HG03175 (cell line): ENCODE results near the gene CRADD.

Experiments
- ATAC-seq: cut with Tn5 transposase; IDR thresholded peaks from one replicate; pipeline ENCODE4 v1.9.1; 2021; ENCODE audit warnings: mild to moderate bottlenecking, moderate library complexity; ENCODE audit not compliant: unreplicated experiment

CRADD gene

GRCh38 chr12:93892423-93893268 lies 215.5 kb downstream of the CRADD start:
- ATAC-seq = no peak

GRCh38 chr12:93894391-93895088 lies 217.4 kb downstream of the CRADD start:
- no peak for ATAC-seq

DNA sequence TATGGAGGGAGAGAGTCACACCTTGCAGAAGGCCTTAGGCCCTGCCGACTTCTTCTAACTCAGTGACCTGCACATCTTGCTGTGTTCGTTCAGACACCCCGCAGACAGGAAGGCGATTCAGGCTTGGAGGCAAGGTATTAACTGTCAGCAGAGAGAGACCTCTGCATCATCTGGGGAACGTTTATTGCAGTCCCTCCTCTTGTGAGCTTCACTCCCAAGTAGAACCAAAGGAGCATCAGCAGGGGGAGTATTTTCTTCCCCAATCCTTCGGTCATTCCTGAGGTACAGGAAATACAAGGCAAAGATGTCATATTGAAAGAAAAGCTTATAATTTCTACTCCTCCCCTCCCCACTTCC lies 217.9 kb downstream of the CRADD start:
- ATAC-seq = no peak

DNA sequence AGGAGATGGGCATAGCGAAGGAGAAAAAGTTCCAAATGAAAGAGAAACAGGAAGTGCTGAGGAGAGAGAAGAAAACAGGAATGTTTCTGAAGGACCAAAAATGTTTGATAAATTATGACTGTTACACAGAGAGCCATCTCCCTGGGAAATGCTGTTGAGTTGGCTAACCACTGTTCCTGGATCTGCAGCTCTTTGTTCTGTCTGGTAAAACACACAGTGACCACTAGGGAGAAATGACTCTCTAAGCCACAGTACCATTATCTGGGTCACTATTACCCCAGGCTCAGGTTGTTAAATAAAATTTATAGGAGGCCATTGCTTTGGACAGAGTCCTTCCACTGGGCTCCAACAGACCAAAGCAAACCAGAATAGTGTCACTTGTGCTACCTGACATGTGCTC lies 219.3 kb downstream of the CRADD start:
- ATAC-seq = no peak

DNA sequence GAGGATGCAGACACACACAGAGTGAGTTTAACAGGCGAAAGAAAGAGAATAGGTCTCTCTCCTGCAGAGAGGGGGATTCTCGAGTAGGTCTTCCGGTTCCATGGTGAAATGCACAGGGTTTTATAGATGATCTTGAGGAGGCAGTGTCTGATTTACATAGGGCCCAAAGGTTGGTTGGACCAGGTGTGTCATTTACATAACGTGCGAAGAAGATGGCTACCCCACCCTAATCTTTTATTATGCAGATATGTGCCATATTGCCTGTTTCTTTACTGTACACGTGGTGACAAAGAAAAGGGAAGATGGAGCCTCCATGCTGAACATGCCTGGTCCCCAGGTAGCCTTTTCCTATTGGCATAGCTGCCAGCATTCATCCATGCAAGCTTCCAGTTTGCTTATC lies 219.8 kb downstream of the CRADD start:
- ATAC-seq = no peak

GRCh38 chr12:93901739-93902138 lies 224.6 kb downstream of the CRADD start:
- ATAC-seq = no peak

DNA sequence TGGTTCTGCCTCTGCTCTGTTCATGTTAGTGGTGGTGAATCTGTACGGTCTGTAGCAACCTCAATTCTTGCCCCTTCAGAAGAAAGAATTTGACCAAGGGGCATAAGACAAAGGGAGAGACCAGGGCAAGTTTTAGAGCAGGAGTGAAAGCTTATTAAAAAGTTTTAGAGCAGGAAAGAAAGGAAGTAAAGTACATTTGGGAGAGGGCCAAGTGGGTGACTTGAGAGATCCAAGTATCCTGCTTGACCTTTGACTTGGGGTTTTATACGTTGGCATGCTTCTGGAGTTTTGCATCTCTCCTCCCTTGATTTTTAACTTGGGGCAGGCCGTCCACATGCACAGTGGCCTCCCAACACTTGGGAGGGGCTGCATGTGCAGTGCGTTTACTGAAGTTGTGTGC lies 225.0 kb downstream of the CRADD start:
- ATAC-seq = no peak

- no peak for ATAC-seq
These were observed 225.8 kb downstream of the CRADD start for GRCh38 chr12:93902736-93903562.

- ATAC-seq = no peak
These were observed 226.9 kb downstream of the CRADD start for GRCh38 chr12:93904124-93904523.

GRCh38 chr12:93908264-93908663 lies 231.1 kb downstream of the CRADD start:
- ATAC-seq = no peak

DNA sequence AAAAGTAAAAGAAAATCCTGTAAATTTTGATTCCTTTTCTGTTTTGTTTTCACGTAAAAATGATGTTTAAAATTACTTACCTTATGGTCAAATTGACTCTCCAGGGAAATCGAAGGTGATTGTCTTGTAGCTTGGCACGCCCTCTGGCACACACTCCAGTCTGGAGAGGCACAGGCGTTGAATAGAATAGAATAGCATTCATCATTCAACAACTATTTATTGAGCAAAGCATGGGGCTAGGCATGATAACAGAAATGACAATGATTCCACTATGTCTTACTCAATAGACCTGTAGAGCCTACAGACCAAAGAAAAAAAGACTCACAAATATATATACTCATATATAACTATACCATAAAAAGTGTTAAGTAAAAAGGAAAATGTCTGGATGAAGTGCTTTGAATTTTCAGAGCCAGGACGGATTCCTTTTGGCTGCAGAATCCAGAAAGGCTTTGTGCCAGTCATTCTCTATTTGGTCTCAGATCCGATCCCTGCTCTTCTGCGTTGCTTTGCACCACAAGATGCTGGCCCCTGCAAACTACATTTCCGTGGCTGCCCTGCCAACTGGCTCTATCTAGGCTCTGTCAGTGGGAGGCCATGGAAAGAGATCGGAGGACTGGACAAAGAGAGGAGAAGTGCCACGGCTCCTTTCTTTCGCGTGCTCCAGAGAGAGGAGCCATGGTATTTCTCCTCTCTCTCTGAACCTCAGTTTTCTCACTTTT lies 231.8 kb downstream of the CRADD start:
- ATAC-seq = no peak

DNA sequence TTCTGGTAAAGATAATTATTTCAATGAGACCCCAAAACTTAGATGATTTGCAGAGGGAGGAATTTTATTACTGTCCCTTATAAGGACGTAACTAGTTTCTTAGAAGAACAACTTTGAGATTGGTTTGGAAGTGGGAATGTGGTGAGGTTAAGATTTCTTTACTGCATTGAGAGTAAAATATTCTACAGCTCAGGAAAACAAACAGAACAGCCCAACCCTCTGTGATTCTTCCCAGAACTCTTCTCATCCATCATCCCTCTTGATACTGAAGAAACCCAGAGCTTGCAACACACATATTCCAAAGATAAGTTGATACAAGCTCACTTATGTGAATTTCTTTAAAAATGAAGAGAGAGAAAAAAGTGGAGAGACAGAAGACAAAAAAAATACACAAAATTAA lies 234.2 kb downstream of the CRADD start:
- no peak for ATAC-seq

- ATAC-seq = no peak
These were observed 235.0 kb downstream of the CRADD start for GRCh38 chr12:93912086-93912733.

DNA sequence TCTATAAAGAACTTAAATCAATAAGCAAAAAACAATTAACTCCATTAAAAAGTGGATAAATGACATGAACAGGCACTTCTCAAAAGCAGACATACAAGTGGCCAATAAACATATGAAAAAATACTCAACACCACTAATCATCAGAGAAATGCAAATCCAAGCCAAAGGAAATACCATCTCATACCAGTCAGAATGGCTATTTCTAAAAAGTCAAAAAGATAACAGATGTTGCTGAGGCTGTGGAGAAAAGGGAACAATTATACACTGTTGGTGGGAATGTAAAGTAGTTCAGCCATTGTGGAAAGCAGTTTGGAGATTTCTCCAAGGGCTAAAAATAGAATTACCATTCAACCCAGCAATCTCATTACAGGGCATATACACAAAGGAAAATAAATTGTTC lies 236.7 kb downstream of the CRADD start:
- no peak for ATAC-seq

DNA sequence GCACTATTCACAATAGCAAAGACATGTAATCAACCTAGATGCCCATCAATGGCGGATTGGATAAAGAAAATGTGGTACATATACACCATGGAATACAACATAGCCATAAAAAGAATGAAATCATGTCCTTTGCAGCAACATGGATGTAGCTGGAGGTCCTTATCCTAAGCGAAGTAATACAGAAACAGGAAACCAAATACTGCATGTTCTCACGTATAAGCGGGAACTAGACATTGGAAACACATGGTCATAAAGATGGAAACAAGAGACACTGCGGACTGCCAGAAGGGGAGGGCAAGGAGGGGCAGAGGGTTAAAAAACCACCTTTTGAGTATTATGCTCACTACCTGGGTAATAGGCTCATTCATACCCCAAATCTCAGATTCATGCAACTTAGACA lies 237.1 kb downstream of the CRADD start:
- no peak for ATAC-seq

GRCh38 chr12:93915411-93915810 lies 238.2 kb downstream of the CRADD start:
- ATAC-seq = no peak

- no peak for ATAC-seq
These were observed 239.2 kb downstream of the CRADD start for GRCh38 chr12:93916402-93916801.

GRCh38 chr12:93918262-93918661 lies 241.1 kb downstream of the CRADD start:
- no peak for ATAC-seq

- ATAC-seq = no peak
These were observed 241.7 kb downstream of the CRADD start for GRCh38 chr12:93918900-93919299.

- ATAC-seq = no peak
These were observed 244.3 kb downstream of the CRADD start for GRCh38 chr12:93921521-93921920.
